GM12878 (cell line): Measurements from ENCODE around the gene GAGE10. TPM values are rescaled to one million over a fixed set of nuclear protein-coding genes. Genes with fewer than 3 reads are reported as not detected.

Experiments
- ATAC-seq: fragments of 200-7000 bp; cut with Tn5 transposase; 3 replicates; pipeline ENCODE4 v1.9.1; 2020; ENCODE audit warnings: mild to moderate bottlenecking, moderate library complexity
- BruUV-seq: library from RNA; stranded (reverse); fragments of 400-500 nt; replicated peaks from 2 replicates; lab custom pipeline; 2021; lab: Mats Ljungman, UMichigan
- CTCF ChIA-PET: fragments of 300-600 bp; sonication (Branson Sonifier 250); formaldehyde crosslinking; extraction: SDS; loops from one replicate; lab custom pipeline; 2021; ENCODE audit warnings: inconsistent platforms; lab: Yijun Ruan, JAX
- POLR2A ChIA-PET: fragments of 350-600 bp; formaldehyde crosslinking; extraction: SDS; loops from one replicate; lab custom pipeline; 2021; ENCODE audit warnings: inconsistent platforms; lab: Charles Lee
- RAD21 ChIA-PET: fragments of 300-600 bp; sonication (Branson Sonifier 250); formaldehyde crosslinking; loops from one replicate; lab custom pipeline; 2023; ENCODE audit warnings: antibody characterized with exemption; ENCODE audit not compliant: unreplicated experiment; lab: Charles Lee
- SMC1A ChIA-PET: fragments of 300-600 bp; sonication (Branson Sonifier 250); formaldehyde crosslinking; loops from one replicate; lab custom pipeline; 2023; ENCODE audit not compliant: unreplicated experiment, uncharacterized antibody; lab: Charles Lee
- DNase-seq: peaks from one replicate; pipeline ENCODE4 v3.0.0-alpha.2; 2011; ENCODE audit warnings: low read depth, low spot score
- FAIRE-seq: peaks from 3 replicates; lab custom pipeline; 2011; peaks lifted over from hg19 to GRCh38; lab: Jason Lieb, UNC
- H2AFZ ChIP-seq: 2 replicates; pipeline ENCODE4 v1.6.0; 2011; ENCODE audit warnings: low read depth, low read length, control low read depth; ENCODE audit not compliant: control insufficient read depth
- H3K27ac ChIP-seq: 2 replicates; pipeline ENCODE4 v1.5.1; 2011; ENCODE audit warnings: control low read depth; ENCODE audit not compliant: control insufficient read depth, insufficient read depth
- H3K27me3 ChIP-seq, 2 experiments: replicated peaks in 1 of 2; 2 replicates each; pipeline versions ENCODE4 v1.6.0 to v1.6.1; 2011; ENCODE audit warnings: low read length in 1 of 2; ENCODE audit not compliant: control insufficient read depth in 2 of 2, insufficient read depth in 2 of 2
- H3K36me3 ChIP-seq, 2 experiments: 2 replicates each; pipeline ENCODE4 v1.5.1; 2011; ENCODE audit warnings: low read length in 1 of 2; ENCODE audit not compliant: control insufficient read depth in 2 of 2, insufficient read depth in 2 of 2
- H3K4me1 ChIP-seq: 2 replicates; pipeline ENCODE4 v1.6.1; 2011; ENCODE audit warnings: mild to moderate bottlenecking, low read length, moderate library complexity, mixed read lengths; ENCODE audit not compliant: control insufficient read depth, insufficient read depth
- H3K4me2 ChIP-seq: 2 replicates; pipeline ENCODE4 v1.6.0; 2011; ENCODE audit warnings: control low read depth; ENCODE audit not compliant: control insufficient read depth, insufficient read depth
- H3K4me3 ChIP-seq: fragments of 200-600 bp; sonication (generic); 2 replicates; pipeline ENCODE4 v1.5.1; 2016
- H3K79me2 ChIP-seq: 2 replicates; pipeline ENCODE4 v1.6.0; 2011; ENCODE audit warnings: low read length; ENCODE audit not compliant: control insufficient read depth, insufficient read depth
- H3K9ac ChIP-seq: 2 replicates; pipeline ENCODE4 v1.8.0; 2011; ENCODE audit warnings: low read length, control low read depth, mixed read lengths; ENCODE audit not compliant: control insufficient read depth, insufficient read depth
- H3K9me3 ChIP-seq: replicated peaks from 3 replicates; pipeline ENCODE4 v1.5.1; 2011; ENCODE audit warnings: mild to moderate bottlenecking, low read length; ENCODE audit not compliant: control insufficient read depth, insufficient read depth
- H4K20me1 ChIP-seq: 2 replicates; pipeline ENCODE4 v1.6.0; 2011; ENCODE audit not compliant: control insufficient read depth, insufficient read depth
- CHD2 ChIP-seq: IDR thresholded peaks from 2 replicates; pipeline ENCODE4 v1.6.1; 2011; ENCODE audit warnings: low read depth, low read length, improper control_type of control experiment, borderline replicate concordance
- EGR1 ChIP-seq, 2 experiments: IDR thresholded peaks; 1 replicate in 1 of 2; 2 replicates in 1 of 2; pipeline ENCODE4 v1.6.1; 2011 to 2012; ENCODE audit warnings: low read depth in 2 of 2, low read length in 2 of 2, borderline replicate concordance in 1 of 2, mild to moderate bottlenecking in 1 of 2, moderate library complexity in 1 of 2
- ETV6 ChIP-seq, 2 experiments: fragments of 450-650 bp in 1 of 2; IDR thresholded peaks in 1 of 2; conservative IDR thresholded peaks in 1 of 2; 2 replicates each; pipeline ENCODE4 v1.6.1; 2014; ENCODE audit warnings: antibody characterized with exemption in 1 of 2, borderline replicate concordance in 1 of 2, low read depth in 1 of 2, mild to moderate bottlenecking in 1 of 2, moderate library complexity in 1 of 2
- NFYB ChIP-seq: IDR thresholded peaks from 2 replicates; pipeline ENCODE4 v1.6.1; 2011; ENCODE audit warnings: low read depth, mild to moderate bottlenecking, low read length, improper control_type of control experiment, moderate library complexity; ENCODE audit not compliant: insufficient read depth
- PML ChIP-seq: IDR thresholded peaks from 2 replicates; pipeline ENCODE4 v1.6.1; 2012; ENCODE audit warnings: low read length, inconsistent platforms
- SMAD5 ChIP-seq: IDR thresholded peaks from 2 replicates; pipeline ENCODE4 v1.6.1; 2016; ENCODE audit warnings: antibody characterized with exemption, low read depth
- TARDBP ChIP-seq: IDR thresholded peaks from 2 replicates; pipeline ENCODE4 v1.6.1; 2016; ENCODE audit warnings: borderline replicate concordance
- ZNF24 ChIP-seq: fragments of 450-650 bp; IDR thresholded peaks from 2 replicates; pipeline ENCODE4 v1.6.1; 2017; ENCODE audit warnings: antibody characterized with exemption, mild to moderate bottlenecking
- ZNF274 ChIP-seq: IDR thresholded peaks from one replicate; pipeline ENCODE4 v1.8.0; 2011; ENCODE audit not compliant: insufficient read length, insufficient read depth
- ZZZ3 ChIP-seq: IDR thresholded peaks from 2 replicates; pipeline ENCODE4 v1.6.1; 2011; ENCODE audit warnings: low read depth; ENCODE audit not compliant: control insufficient read depth, insufficient read length
- WGBS: methylation state at CpG from one replicate; pipeline ENCODE4 v1.1.6; 2016; ENCODE audit warnings: low lambda C conversion rate; ENCODE audit not compliant: insufficient replicate concordance, insufficient coverage; ENCODE audit errors: missing lambda C conversion rate; 5-methylcytosine and 5-hydroxymethylcytosine counted together
- in situ Hi-C: fragments of 300-500 bp; cut with MboI; formaldehyde crosslinking; loops from 9 replicates; pipeline ENCODE4 v1.14.3; 2018; ENCODE audit warnings: mixed read lengths
- intact Hi-C: fragments of 100-400 bp; cut with micrococcal nuclease; formaldehyde crosslinking; loops from one replicate; pipeline ENCODE4 v1.14.2; 2022; ENCODE audit not compliant: unreplicated experiment
- polyA plus RNA-seq, 11 experiments: library from polyadenylated mRNA; depleted of rRNA in 4 of 11; unstranded in 6 of 11; stranded (reverse) in 5 of 11; fragments of >200 nt; fragmentation: Nextera tagmentation in 4 of 11; fragmentation: Illumina TruSeq in 1 of 11; extraction: Ambion mirVana in 4 of 11; extraction: Trizol in 1 of 11; gene quantifications; 1 replicate in 1 of 11; 2 replicates in 10 of 11; pipeline versions ENCODE4 v1.2.1 to v1.2.3, GENCODE V29; 2011 to 2016; ENCODE audit warnings: inconsistent platforms in 2 of 11, missing spikeins in 2 of 11, low read depth in 1 of 11
- total RNA-seq, 4 experiments: library from RNA; depleted of rRNA in 3 of 4; stranded (reverse); fragments of >200 nt in 3 of 4; fragmentation: Illumina TruSeq in 1 of 4; extraction: Trizol in 1 of 4; gene quantifications; 2 replicates each; pipeline versions ENCODE4 v1.2.1 to v1.2.3, GENCODE V29; 2013 to 2021

GAGE10 gene
- total and polyA plus RNA-seq, 10 of the 15 experiments (the other 5 are each of a cell fraction or from before 2014, with no cell fraction given), result not detected

- intact Hi-C loops (no loop called here), in situ Hi-C loops (no loop called here)
- no peak for TF ChIP-seq PML
- no peak for TF ChIP-seq CHD2
- no peak for TF ChIP-seq SMAD5
- TF ChIP-seq NFYB, result no peak
- no peak for TF ChIP-seq ZZZ3
- no peak for TF ChIP-seq ETV6 (conservative IDR thresholded peaks at IDR 0.05 in 1 of 2, IDR thresholded peaks at IDR 0.05 in 1 of 2; ENCODE audit: borderline replicate concordance in 1 of 2, low read depth in 1 of 2)
- TF ChIP-seq ZNF274, result no peak
- TF ChIP-seq TARDBP, result no peak
- no peak for TF ChIP-seq EGR1 (IDR thresholded peaks at IDR 0.05; ENCODE audit: borderline replicate concordance in 1 of 2, low read depth in 2 of 2, low read length in 2 of 2)
- no peak for TF ChIP-seq ZNF24
- Histone ChIP-seq H3K9ac (no peak overlapping the region), H3K36me3 (no peaks in the 10 kb centered on the region), H3K79me2 (no peaks in the 10 kb centered on the region), H3K4me2 (no peak overlapping the region), H3K4me3 (no peak overlapping the region), H3K27ac (no peak overlapping the region), H3K4me1 (no peaks in the 10 kb centered on the region), H2AFZ (no peak overlapping the region), H4K20me1 (no peaks in the 10 kb centered on the region), H3K9me3 (no peaks in the 10 kb centered on the region), H3K27me3 (no peaks in the 10 kb centered on the region)
- DNase-seq (no peak), ATAC-seq (no peak), FAIRE-seq (no peak)
- ChIA-PET RAD21 (no interaction called here), SMC1A (no interaction called here), CTCF (no interaction called here), POLR2A (no interaction called here)
- BruUV-seq, result no TSS peak
- 46% methylated on average over 14 of the region's 14 CpGs for WGBS
Measured at GRCh38 chrX:49257074-49257790, 46.2 kb upstream of the GAGE10 start.
